Right lobe of liver (tissue), 4 donors: Measurements from ENCODE around the gene FCRL5.

ENCODE experiments used
- CTCF ChIP-seq, 4 donors: fragments of 200-600 bp in 3 of 4; fragments of 450-650 bp in 1 of 4; IDR thresholded peaks; one replicate each; pipeline versions ENCODE4 v1.5.1 to v1.8.0; 2016 to 2022; ENCODE audit warnings: antibody characterized with exemption in 4 of 4, mild to moderate bottlenecking in 2 of 4
- POLR2A ChIP-seq: fragments of 450-650 bp; IDR thresholded peaks from one replicate; pipeline ENCODE4 v1.6.1; 2017; ENCODE audit warnings: antibody characterized with exemption, mild to moderate bottlenecking
- donor health status: DM: no; HTN: no; CAD: no.
- donor health status: DM: no; HTN: no; CAD: no.
- donor health status: DM: no; HTN: yes; CAD: no.

- TF ChIP-seq CTCF (IDR thresholded peaks at IDR 0.05) (no peak), POLR2A (no peak)
Observed at GRCh38 chr1:157520386-157520935, 31.9 kb downstream of the FCRL5 start.
